ENCODE results near the gene MTCL1. TPM values are rescaled to one million over a fixed set of nuclear protein-coding genes. Genes with fewer than 3 reads are reported as not detected.

Gene MTCL1
- total and polyA plus RNA-seq, 2 of the 8 experiments (the other 6 are each of a cell fraction or from before 2014, with no cell fraction given), result 16.6 to 60.8 TPM

DNA sequence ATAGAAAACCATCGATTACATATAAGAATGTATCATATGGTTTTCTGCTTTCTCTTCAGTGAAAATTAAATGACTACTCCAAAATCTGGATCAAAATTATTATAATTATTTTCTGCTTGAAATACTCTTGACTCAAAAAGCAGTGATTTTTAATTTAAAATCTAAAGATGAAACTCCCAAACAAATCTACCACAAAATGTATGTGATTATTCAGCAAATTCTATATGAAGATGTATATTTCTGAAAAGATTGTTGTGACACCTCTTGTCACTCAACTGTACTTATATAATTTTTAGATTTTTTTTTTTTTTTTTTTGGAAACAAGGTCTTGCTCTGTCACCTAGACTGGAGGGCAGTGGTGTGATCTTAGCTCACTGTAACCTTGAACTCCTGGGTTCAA, 98.6 kb downstream of the MTCL1 start:
- Histone ChIP-seq H3K27me3 (replicated peaks in 1 of 4; ENCODE audit: control insufficient read depth in 3 of 4, extremely low read depth in 1 of 4, insufficient read depth in 3 of 4, low read length in 3 of 4) (no peaks in the 10 kb centered on the region), H3K23me2 (ENCODE audit: low read depth, low read length) (no peaks in the 10 kb centered on the region), H2BK5ac (ENCODE audit: low read depth, low read length) (no peak overlapping the region), H2AFZ (ENCODE audit: low read length) (no peak overlapping the region), H3K79me1 (ENCODE audit: low read depth, low read length) (no peaks in the 10 kb centered on the region), H4K20me1 (replicated peaks in 1 of 2; ENCODE audit: control insufficient read depth in 1 of 2, insufficient read depth in 2 of 2, low read length in 2 of 2) (no peaks in the 10 kb centered on the region), H2BK20ac (ENCODE audit: low read length) (no peak overlapping the region), H3K23ac (ENCODE audit: insufficient read length) (no peak overlapping the region), H2BK12ac (ENCODE audit: low read depth, low read length) (no peak overlapping the region), H3K4me3 (ENCODE audit: extremely low read depth in 1 of 4, insufficient read depth in 2 of 4, low read depth in 3 of 4, low read length in 4 of 4) (no peak overlapping the region), H2BK15ac (ENCODE audit: low read length) (no peak overlapping the region), H3K56ac (replicated peaks; ENCODE audit: insufficient read length, low read depth, low read length) (no peak overlapping the region), H3K9me3 (ENCODE audit: insufficient read depth in 2 of 2, low read depth in 1 of 2, low read length in 1 of 2) (no peaks in the 10 kb centered on the region), H3K9ac (replicated peaks in 1 of 4; ENCODE audit: extremely low read depth in 1 of 4, low read depth in 3 of 4, low read length in 3 of 4) (no peak overlapping the region), H2BK120ac (replicated peaks; ENCODE audit: low read depth, low read length) (no peak overlapping the region), H3K4me1 (replicated peaks in 1 of 4; ENCODE audit: control insufficient read depth in 3 of 4, insufficient read depth in 4 of 4, low read length in 3 of 4) (peaks cover 5 to 12% (median 8%) of the 10 kb centered on the region in 4 experiments; a peak in 6 of 7 replicates), H2AK5ac (ENCODE audit: low read depth, low read length) (no peak overlapping the region), H3K36me3 (ENCODE audit: control insufficient read depth in 2 of 4, insufficient read depth in 4 of 4, low read length in 3 of 4) (peaks cover 0 to 17% (median 6%) of the 10 kb centered on the region in 4 experiments; a peak in 5 of 8 replicates), H4K5ac (ENCODE audit: insufficient read length, low read depth, low read length) (no peak overlapping the region), H4K91ac (replicated peaks; ENCODE audit: insufficient read length, low read length) (no peak overlapping the region), H3K27ac (ENCODE audit: low read depth, low read length) (no peak overlapping the region), H4K8ac (ENCODE audit: extremely low read depth, insufficient read depth, low read length) (no peak overlapping the region), H3K4me2 (ENCODE audit: insufficient read depth in 1 of 2, low read depth in 2 of 2, low read length in 2 of 2) (no peak overlapping the region), H3K18ac (ENCODE audit: extremely low read depth, low read length) (no peak overlapping the region), H3K14ac (ENCODE audit: insufficient read length) (no peak overlapping the region), H3K79me2 (ENCODE audit: control insufficient read depth in 1 of 2, insufficient read depth in 2 of 2, low read length in 2 of 2) (no peaks in the 10 kb centered on the region), H3K4ac (replicated peaks; ENCODE audit: insufficient read length, low read depth, low read length) (no peak overlapping the region)
- ChIA-PET POLR2A (ENCODE audit: partially characterized antibody) (no interaction called here), CTCF (ENCODE audit: partially characterized antibody) (interaction anchor here (4.5 kb wide), 1 partner anchor 17 kb away, joined by 17 read pairs; no protein-coding TSS in a partner anchor)
- no peak for DNase-seq (ENCODE audit: low read depth in 1 of 2, low spot score in 2 of 2)
- WGBS, 2 experiments (ENCODE audit: extremely low coverage in 1 of 2, insufficient coverage in 1 of 2, insufficient read length in 1 of 2, insufficient replicate concordance in 2 of 2, low coverage in 1 of 2, low lambda C conversion rate in 2 of 2, missing lambda C conversion rate in 1 of 2), result 88% methylated on average over 1 of the region's 1 CpG; no CpG with 5 or more reads in 1 of the 2 experiments
- no peak for FAIRE-seq
- no peak for TF ChIP-seq NRF1 (IDR thresholded peaks at IDR 0.05; ENCODE audit: low read depth, low read length)
- TF ChIP-seq TCF12 (IDR thresholded peaks at IDR 0.05; ENCODE audit: low read depth, low read length), result no peak
- no peak for TF ChIP-seq CTBP2 (IDR thresholded peaks at IDR 0.05; ENCODE audit: borderline replicate concordance, insufficient read depth, insufficient read length, low read length)
- no peak for TF ChIP-seq KDM5A (IDR thresholded peaks at IDR 0.05; ENCODE audit: low read length)
- TF ChIP-seq HDAC2 (IDR thresholded peaks at IDR 0.05; ENCODE audit: borderline replicate concordance in 1 of 2, low read depth in 2 of 2, low read length in 2 of 2), result no peak
